H1 (cell line): ENCODE data around the gene EPHA6. TPM values are rescaled to one million over a fixed set of nuclear protein-coding genes. Genes with fewer than 3 reads are reported as not detected.

Experiments used
- BCL11A ChIP-seq, 2 experiments: IDR thresholded peaks; one replicate each; pipeline ENCODE4 v1.6.1; 2011; ENCODE audit warnings: low read depth in 2 of 2, low read length in 2 of 2, mild to moderate bottlenecking in 2 of 2
- CBX8 ChIP-seq: fragments of 300-800, 300-1000 bp; sonication (generic); IDR thresholded peaks from 2 replicates; pipeline ENCODE4 v1.7.1; 2016; ENCODE audit warnings: low read depth, low read length, borderline replicate concordance
- HDAC2 ChIP-seq, 2 experiments: fragments of 300-600 bp in 1 of 2; sonication (generic) in 1 of 2; IDR thresholded peaks; 2 replicates each; pipeline ENCODE4 v1.6.1; 2011 to 2012; ENCODE audit warnings: low read depth in 2 of 2, low read length in 2 of 2, mild to moderate bottlenecking in 2 of 2, moderate library complexity in 2 of 2, borderline replicate concordance in 1 of 2, inconsistent platforms in 1 of 2
- HDAC6 ChIP-seq: IDR thresholded peaks from one replicate; pipeline ENCODE4 v1.7.1; 2012; ENCODE audit warnings: low read depth, mild to moderate bottlenecking, inconsistent platforms, low read length, moderate library complexity
- KDM5A ChIP-seq: fragments of 200-600 bp; IDR thresholded peaks from 2 replicates; pipeline ENCODE4 v1.7.1; 2012; ENCODE audit warnings: mild to moderate bottlenecking, low read length, inconsistent platforms, mixed read lengths
- polyA plus RNA-seq, 7 experiments: library from polyadenylated mRNA; depleted of rRNA in 3 of 7; stranded (reverse) in 5 of 7; unstranded in 2 of 7; fragments of >200 nt in 5 of 7; fragments of 200-250 nt in 2 of 7; gene quantifications; 1 replicate in 5 of 7; 2 replicates in 1 of 7; 4 replicates in 1 of 7; pipeline versions ENCODE4 v1.2.1 to v1.2.3, GENCODE V29; 2011 to 2013; ENCODE audit warnings: missing spikeins in 2 of 7, mixed read lengths in 2 of 7
- total RNA-seq: library from RNA; stranded (reverse); fragmentation: NEBNext Ultra II Directional; extraction: Animal tissue kit (Norgen Biotek cat#: 25700); gene quantifications from 2 replicates; pipeline ENCODE4 v1.2.1, GENCODE V29; 2021
- TF ChIP-seq, protein P1 (sequence below): IDR thresholded peaks from 2 replicates; pipeline ENCODE4 v1.6.1; 2012; ENCODE audit warnings: inconsistent platforms
- TF ChIP-seq, protein P2 (sequence below): IDR thresholded peaks from 2 replicates; pipeline ENCODE4 v1.6.1; 2012; ENCODE audit warnings: inconsistent platforms

EPHA6 gene
- total and polyA plus RNA-seq, 2 of the 8 experiments (the other 6 are each of a cell fraction or from before 2014, with no cell fraction given): 0.83 to 3.2 TPM

DNA sequence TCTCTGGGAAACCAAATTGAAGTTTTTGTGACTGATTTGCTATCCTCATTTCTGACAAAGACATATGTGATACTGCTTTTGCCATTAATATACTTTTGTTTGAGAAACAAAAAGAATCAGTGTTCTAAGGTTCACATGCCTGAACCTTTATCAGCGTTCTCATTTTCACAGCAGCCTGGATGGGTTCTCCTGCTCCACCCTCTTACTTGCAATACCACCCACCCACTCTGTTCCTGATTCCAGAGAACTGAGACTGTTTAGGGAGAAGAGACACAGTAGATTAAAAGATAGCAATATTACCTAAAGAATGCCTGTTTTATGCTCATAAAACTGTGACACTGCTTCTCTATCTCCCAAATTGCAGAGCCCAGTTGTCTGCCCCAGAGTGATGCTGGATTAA is 924.4 kb downstream of the EPHA6 start (continued):
- TF ChIP-seq CBX8 (no peak), HDAC6 (no peak), HDAC2 (IDR thresholded peaks at IDR 0.05; ENCODE audit: borderline replicate concordance in 1 of 2, low read depth in 2 of 2, low read length in 2 of 2) (no peak), BCL11A (IDR thresholded peaks at IDR 0.05; ENCODE audit: low read depth in 2 of 2, low read length in 2 of 2) (no peak), KDM5A (no peak)
- TF ChIP-seq, protein P1, sequence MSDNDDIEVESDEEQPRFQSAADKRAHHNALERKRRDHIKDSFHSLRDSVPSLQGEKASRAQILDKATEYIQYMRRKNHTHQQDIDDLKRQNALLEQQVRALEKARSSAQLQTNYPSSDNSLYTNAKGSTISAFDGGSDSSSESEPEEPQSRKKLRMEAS: no peak
- TF ChIP-seq, protein P2, sequence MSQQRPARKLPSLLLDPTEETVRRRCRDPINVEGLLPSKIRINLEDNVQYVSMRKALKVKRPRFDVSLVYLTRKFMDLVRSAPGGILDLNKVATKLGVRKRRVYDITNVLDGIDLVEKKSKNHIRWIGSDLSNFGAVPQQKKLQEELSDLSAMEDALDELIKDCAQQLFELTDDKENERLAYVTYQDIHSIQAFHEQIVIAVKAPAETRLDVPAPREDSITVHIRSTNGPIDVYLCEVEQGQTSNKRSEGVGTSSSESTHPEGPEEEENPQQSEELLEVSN: no peak
- TF ChIP-seq, all 59 proteins: peak for 0
